ENCODE measurements around the gene SEMA3E.

DNA sequence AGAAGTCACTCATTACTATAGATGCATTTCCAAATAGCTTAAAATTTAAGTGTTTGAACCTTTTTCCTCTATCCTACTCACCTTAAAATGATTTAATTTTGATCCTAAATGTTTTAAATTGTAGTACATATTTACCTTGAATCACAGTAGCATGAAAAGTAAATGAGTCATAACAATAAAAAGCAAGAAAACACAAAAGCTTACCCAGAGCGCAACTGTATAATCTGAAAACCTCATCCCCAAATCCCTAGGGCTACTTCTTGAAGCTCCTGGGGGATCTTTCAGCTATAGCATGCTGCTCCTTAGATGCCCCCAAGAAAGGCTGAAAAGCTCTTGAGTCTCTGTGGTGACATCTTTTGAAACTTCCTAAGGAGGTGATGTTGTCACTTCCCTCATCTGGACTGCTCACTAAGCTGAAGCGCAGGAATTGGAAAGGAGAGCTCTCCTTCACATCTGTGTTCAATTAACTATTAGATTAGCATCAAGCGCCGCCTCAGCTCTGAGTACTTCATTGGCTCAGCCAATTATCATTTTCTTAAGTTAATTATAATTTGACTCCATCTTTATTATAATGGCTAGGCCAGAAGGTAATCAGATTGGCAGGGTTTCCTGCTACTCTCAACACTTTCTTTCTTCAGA lies 60.2 kb downstream of the SEMA3E start:
- TF ChIP-seq POLR2A (IDR thresholded peaks at IDR 0.05): no peak
- TF ChIP-seq, protein P1, sequence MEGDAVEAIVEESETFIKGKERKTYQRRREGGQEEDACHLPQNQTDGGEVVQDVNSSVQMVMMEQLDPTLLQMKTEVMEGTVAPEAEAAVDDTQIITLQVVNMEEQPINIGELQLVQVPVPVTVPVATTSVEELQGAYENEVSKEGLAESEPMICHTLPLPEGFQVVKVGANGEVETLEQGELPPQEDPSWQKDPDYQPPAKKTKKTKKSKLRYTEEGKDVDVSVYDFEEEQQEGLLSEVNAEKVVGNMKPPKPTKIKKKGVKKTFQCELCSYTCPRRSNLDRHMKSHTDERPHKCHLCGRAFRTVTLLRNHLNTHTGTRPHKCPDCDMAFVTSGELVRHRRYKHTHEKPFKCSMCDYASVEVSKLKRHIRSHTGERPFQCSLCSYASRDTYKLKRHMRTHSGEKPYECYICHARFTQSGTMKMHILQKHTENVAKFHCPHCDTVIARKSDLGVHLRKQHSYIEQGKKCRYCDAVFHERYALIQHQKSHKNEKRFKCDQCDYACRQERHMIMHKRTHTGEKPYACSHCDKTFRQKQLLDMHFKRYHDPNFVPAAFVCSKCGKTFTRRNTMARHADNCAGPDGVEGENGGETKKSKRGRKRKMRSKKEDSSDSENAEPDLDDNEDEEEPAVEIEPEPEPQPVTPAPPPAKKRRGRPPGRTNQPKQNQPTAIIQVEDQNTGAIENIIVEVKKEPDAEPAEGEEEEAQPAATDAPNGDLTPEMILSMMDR (IDR thresholded peaks at IDR 0.05): no peak
